Mesodermal cell (in vitro differentiated cells): ENCODE data around the gene SASH1.

ENCODE experiments used
- H3K27ac ChIP-seq: 2 replicates; pipeline ENCODE4 v1.7.0; 2013; ENCODE audit warnings: mild to moderate bottlenecking, low read depth, low read length, moderate library complexity; ENCODE audit not compliant: severe bottlenecking
- H3K36me3 ChIP-seq: 2 replicates; pipeline ENCODE4 v1.7.1; 2013; ENCODE audit warnings: mild to moderate bottlenecking, low read length, moderate library complexity; ENCODE audit not compliant: control insufficient read depth, insufficient read depth
- H3K4me1 ChIP-seq: one replicate; pipeline ENCODE4 v1.7.1; 2013; ENCODE audit warnings: mild to moderate bottlenecking, low read length; ENCODE audit not compliant: insufficient read depth, control insufficient read depth, poor library complexity, severe bottlenecking
- H3K4me3 ChIP-seq: 2 replicates; pipeline ENCODE4 v1.7.0; 2013; ENCODE audit warnings: low read length, control low read depth, mild to moderate bottlenecking; ENCODE audit not compliant: insufficient read depth, poor library complexity, severe bottlenecking; ENCODE audit errors: extremely low read depth
- H3K9me3 ChIP-seq: 2 replicates; pipeline ENCODE4 v1.7.1; 2013; ENCODE audit warnings: mild to moderate bottlenecking, low read length, moderate library complexity; ENCODE audit not compliant: control insufficient read depth
- WGBS, 2 experiments: methylation state at CpG; one replicate each; pipeline ENCODE4 v1.1.5; 2013; ENCODE audit warnings: missing lambda C conversion rate in 2 of 2; ENCODE audit not compliant: insufficient coverage in 2 of 2; 5-methylcytosine and 5-hydroxymethylcytosine counted together

Gene SASH1

GRCh38 chr6:148547110-148547509, 204.5 kb downstream of the SASH1 start:
- Histone ChIP-seq H3K4me3 (no peak overlapping the region), H3K9me3 (no peaks in the 10 kb centered on the region), H3K4me1 (no peaks in the 10 kb centered on the region), H3K27ac (no peak overlapping the region), H3K36me3 (peaks cover 72% of the 10 kb centered on the region)
- 92 to 97% methylated on average over 7 of the region's 7 CpGs for WGBS, 2 experiments

GRCh38 chr6:148548065-148548748, 205.6 kb downstream of the SASH1 start:
- H3K4me3 ChIP-seq = no peak overlapping the region
- WGBS, 2 experiments = 93 to 94% methylated on average over 20 to 21 of the region's 22 CpGs
- H3K4me1 ChIP-seq = no peaks in the 10 kb centered on the region
- peaks cover 61% of the 10 kb centered on the region for H3K36me3 ChIP-seq
- no peak overlapping the region for H3K27ac ChIP-seq
- no peaks in the 10 kb centered on the region for H3K9me3 ChIP-seq

GRCh38 chr6:148548749-148549140, 206.1 kb downstream of the SASH1 start:
- Histone ChIP-seq H3K27ac (no peak overlapping the region), H3K36me3 (peaks cover 56% of the 10 kb centered on the region), H3K4me3 (no peak overlapping the region), H3K4me1 (no peaks in the 10 kb centered on the region), H3K9me3 (no peaks in the 10 kb centered on the region)
- 100% methylated on average over 2 to 3 of the region's 4 CpGs for WGBS, 2 experiments

GRCh38 chr6:148550569-148550968, 207.9 kb downstream of the SASH1 start:
- no peak overlapping the region for H3K27ac ChIP-seq
- no peaks in the 10 kb centered on the region for H3K9me3 ChIP-seq
- H3K4me3 ChIP-seq = no peak overlapping the region
- 79% methylated on average over 2 of the region's 7 CpGs; no CpG with 5 or more reads in 1 of the 2 experiments for WGBS, 2 experiments
- peaks cover 38% of the 10 kb centered on the region for H3K36me3 ChIP-seq
- no peaks in the 10 kb centered on the region for H3K4me1 ChIP-seq

GRCh38 chr6:148551226-148551625, 208.6 kb downstream of the SASH1 start:
- H3K4me3 ChIP-seq = no peak overlapping the region
- 100% methylated on average over 1 of the region's 1 CpG; no CpG with 5 or more reads in 1 of the 2 experiments for WGBS, 2 experiments
- peaks cover 31% of the 10 kb centered on the region for H3K36me3 ChIP-seq
- H3K27ac ChIP-seq = no peak overlapping the region
- H3K9me3 ChIP-seq = no peaks in the 10 kb centered on the region
- H3K4me1 ChIP-seq = no peaks in the 10 kb centered on the region

GRCh38 chr6:148556410-148556809, 213.8 kb downstream of the SASH1 start:
- no peaks in the 10 kb centered on the region for H3K36me3 ChIP-seq
- no peak overlapping the region for H3K4me3 ChIP-seq
- 76 to 77% methylated on average over 6 of the region's 7 CpGs for WGBS, 2 experiments
- H3K27ac ChIP-seq = no peak overlapping the region
- no peaks in the 10 kb centered on the region for H3K4me1 ChIP-seq
- no peaks in the 10 kb centered on the region for H3K9me3 ChIP-seq

GRCh38 chr6:148557796-148558321, 215.2 kb downstream of the SASH1 start:
- H3K4me3 ChIP-seq = no peak overlapping the region
- H3K9me3 ChIP-seq = no peaks in the 10 kb centered on the region
- no peaks in the 10 kb centered on the region for H3K36me3 ChIP-seq
- H3K4me1 ChIP-seq = no peaks in the 10 kb centered on the region
- WGBS, 2 experiments = 93 to 96% methylated on average over 3 to 4 of the region's 7 CpGs
- H3K27ac ChIP-seq = no peak overlapping the region

GRCh38 chr6:148559848-148560433, 217.3 kb downstream of the SASH1 start:
- Histone ChIP-seq H3K9me3 (no peaks in the 10 kb centered on the region), H3K4me3 (peak overlapping the region; percentile 39), H3K36me3 (no peaks in the 10 kb centered on the region), H3K27ac (no peak overlapping the region), H3K4me1 (no peaks in the 10 kb centered on the region)
- 14 to 15% methylated on average over 32 to 38 of the region's 46 CpGs for WGBS, 2 experiments

GRCh38 chr6:148561629-148562028, 219.0 kb downstream of the SASH1 start:
- Histone ChIP-seq H3K4me1 (peaks cover 7% of the 10 kb centered on the region), H3K9me3 (no peaks in the 10 kb centered on the region), H3K36me3 (no peaks in the 10 kb centered on the region), H3K27ac (no peak overlapping the region), H3K4me3 (no peak overlapping the region)
- WGBS, 2 experiments = 92 to 94% methylated on average over 5 of the region's 6 CpGs

GRCh38 chr6:148563066-148563465, 220.4 kb downstream of the SASH1 start:
- H3K4me1 ChIP-seq = peaks cover 7% of the 10 kb centered on the region
- H3K36me3 ChIP-seq = no peaks in the 10 kb centered on the region
- H3K4me3 ChIP-seq = no peak overlapping the region
- no peaks in the 10 kb centered on the region for H3K9me3 ChIP-seq
- 71 to 98% methylated on average over 3 to 4 of the region's 5 CpGs for WGBS, 2 experiments
- no peak overlapping the region for H3K27ac ChIP-seq

GRCh38 chr6:148564494-148565035, 221.9 kb downstream of the SASH1 start:
- WGBS, 2 experiments = 66 to 95% methylated on average over 2 of the region's 9 CpGs
- H3K4me1 ChIP-seq = peaks cover 7% of the 10 kb centered on the region
- no peaks in the 10 kb centered on the region for H3K36me3 ChIP-seq
- H3K9me3 ChIP-seq = no peaks in the 10 kb centered on the region
- no peak overlapping the region for H3K27ac ChIP-seq
- no peak overlapping the region for H3K4me3 ChIP-seq
